Measurements from ENCODE around the gene MIOS. TPM values are rescaled to one million over a fixed set of nuclear protein-coding genes. Genes with fewer than 3 reads are reported as not detected.

The MIOS gene
- total RNA-seq, 1 donor from 2014 or later, result 25.3 TPM

DNA sequence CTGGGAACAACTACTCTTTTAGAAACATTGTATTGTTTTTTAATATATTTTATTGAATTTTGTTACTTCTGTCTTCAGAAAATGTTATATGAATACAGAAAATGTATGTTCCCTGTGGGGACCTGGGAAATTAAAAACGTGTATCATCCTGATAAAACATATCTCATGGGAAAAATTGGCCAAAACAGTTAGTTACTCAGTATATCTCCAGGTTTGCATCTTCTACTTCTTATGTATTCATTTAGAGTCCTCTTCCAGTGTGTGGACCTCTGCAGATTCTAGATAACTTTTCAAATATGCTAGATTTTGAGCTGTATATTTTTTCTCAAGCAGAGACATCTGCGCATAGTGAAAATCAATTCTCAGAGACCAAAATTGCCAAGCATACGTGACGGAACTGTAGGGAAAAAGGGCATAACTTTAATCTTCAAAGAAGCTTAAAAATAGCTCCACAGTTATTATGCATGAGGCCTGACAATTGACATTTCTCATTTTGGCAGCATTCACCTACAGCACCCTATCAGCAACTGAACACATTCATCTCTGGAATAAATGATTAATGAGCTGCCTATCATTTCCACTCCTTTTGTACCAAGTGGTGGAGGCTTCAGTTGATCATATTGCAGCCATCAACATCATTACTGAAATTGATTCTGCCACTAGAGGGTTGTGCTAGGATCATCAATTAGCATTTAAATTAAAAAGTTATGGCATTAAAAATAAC, 47.5 kb downstream of the MIOS start:
- intact Hi-C loops (cut with micrococcal nuclease), result no loop called here
- TF ChIP-seq, protein P1, sequence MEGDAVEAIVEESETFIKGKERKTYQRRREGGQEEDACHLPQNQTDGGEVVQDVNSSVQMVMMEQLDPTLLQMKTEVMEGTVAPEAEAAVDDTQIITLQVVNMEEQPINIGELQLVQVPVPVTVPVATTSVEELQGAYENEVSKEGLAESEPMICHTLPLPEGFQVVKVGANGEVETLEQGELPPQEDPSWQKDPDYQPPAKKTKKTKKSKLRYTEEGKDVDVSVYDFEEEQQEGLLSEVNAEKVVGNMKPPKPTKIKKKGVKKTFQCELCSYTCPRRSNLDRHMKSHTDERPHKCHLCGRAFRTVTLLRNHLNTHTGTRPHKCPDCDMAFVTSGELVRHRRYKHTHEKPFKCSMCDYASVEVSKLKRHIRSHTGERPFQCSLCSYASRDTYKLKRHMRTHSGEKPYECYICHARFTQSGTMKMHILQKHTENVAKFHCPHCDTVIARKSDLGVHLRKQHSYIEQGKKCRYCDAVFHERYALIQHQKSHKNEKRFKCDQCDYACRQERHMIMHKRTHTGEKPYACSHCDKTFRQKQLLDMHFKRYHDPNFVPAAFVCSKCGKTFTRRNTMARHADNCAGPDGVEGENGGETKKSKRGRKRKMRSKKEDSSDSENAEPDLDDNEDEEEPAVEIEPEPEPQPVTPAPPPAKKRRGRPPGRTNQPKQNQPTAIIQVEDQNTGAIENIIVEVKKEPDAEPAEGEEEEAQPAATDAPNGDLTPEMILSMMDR (IDR thresholded peaks at IDR 0.05; ENCODE audit: borderline replicate concordance), result no peak
- Histone ChIP-seq H3K4me1 (no peaks in the 10 kb centered on the region), H3K36me3 (no peaks in the 10 kb centered on the region), H3K27me3 (ENCODE audit: low read depth) (no peaks in the 10 kb centered on the region), H3K4me3 (no peak overlapping the region), H3K9me3 (replicated peaks) (no peaks in the 10 kb centered on the region), H3K27ac (replicated peaks) (no peak overlapping the region)
- DNase-seq, result no peak

DNA sequence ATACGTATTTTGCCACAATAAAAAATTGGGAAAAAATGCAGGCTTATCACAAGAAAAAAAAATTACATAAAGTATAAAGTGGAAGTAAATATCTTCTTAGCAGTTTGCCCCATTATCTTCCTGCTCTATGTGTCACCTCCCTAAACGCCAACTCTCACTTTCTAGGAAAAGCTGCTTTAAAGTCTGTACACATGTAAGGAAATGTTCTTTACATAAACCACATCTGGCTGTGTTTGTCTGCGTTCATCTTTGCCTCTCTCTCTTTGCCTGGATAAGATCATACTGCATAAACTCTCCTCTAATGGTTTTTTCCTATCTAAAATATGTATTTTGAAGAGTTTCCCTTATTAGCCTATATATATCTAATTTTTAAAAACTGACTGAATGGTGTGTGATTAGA, 50.9 kb downstream of the MIOS start:
- no peaks in the 10 kb centered on the region for H3K9me3 ChIP-seq (replicated peaks)
- intact Hi-C loops (cut with micrococcal nuclease), result no loop called here
- DNase-seq, result no peak
- no peak overlapping the region for H3K4me3 ChIP-seq
- TF ChIP-seq, protein P1 (IDR thresholded peaks at IDR 0.05; ENCODE audit: borderline replicate concordance), result no peak
- H3K4me1 ChIP-seq, result no peaks in the 10 kb centered on the region
- no peaks in the 10 kb centered on the region for H3K36me3 ChIP-seq
- H3K27me3 ChIP-seq (ENCODE audit: low read depth), result no peaks in the 10 kb centered on the region
- no peak overlapping the region for H3K27ac ChIP-seq (replicated peaks)

DNA sequence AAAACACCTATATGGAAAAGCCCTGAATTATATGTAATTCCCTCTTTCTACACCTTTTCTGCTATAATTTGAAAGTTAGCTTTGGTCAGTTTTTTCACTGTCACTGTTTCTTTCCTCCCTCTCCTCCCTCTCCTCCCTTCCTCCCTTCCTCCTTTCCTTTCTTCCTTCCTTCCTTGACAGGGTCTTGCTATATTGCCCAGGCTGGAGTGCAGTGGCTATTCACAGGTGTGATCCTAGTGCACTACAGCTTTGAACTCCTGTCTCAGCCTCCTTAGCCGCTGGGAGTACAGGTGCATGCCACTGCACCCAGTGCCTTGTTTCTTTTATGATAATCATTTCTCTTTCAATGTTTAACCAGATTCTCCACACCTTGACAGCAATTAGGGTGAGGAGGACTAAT, 51.7 kb downstream of the MIOS start:
- no peaks in the 10 kb centered on the region for H3K27me3 ChIP-seq (ENCODE audit: low read depth)
- H3K4me3 ChIP-seq, result no peak overlapping the region
- no peak for DNase-seq
- no peak overlapping the region for H3K27ac ChIP-seq (replicated peaks)
- H3K36me3 ChIP-seq, result no peaks in the 10 kb centered on the region
- H3K4me1 ChIP-seq, result no peaks in the 10 kb centered on the region
- intact Hi-C loops (cut with micrococcal nuclease), result no loop called here
- no peaks in the 10 kb centered on the region for H3K9me3 ChIP-seq (replicated peaks)
- TF ChIP-seq, protein P1 (IDR thresholded peaks at IDR 0.05; ENCODE audit: borderline replicate concordance), result no peak

DNA sequence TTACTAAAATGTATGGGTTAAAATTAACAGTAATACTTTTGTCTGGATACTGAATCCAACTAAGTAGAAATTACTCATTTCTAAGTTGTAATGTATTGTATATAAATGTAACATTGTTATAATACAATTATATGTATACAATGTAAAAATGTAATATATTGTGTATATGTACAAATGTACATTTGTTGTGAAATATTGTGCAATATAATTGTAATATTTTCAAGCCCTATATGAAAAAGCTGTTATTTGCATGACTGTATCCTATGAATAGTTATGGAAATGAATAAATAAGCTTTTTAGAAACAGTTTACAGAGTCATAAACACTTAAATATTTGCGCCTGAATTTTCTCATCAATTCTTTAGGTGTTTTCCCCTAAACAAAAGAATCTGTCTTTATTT, 53.6 kb downstream of the MIOS start:
- no peak overlapping the region for H3K27ac ChIP-seq (replicated peaks)
- DNase-seq, result no peak
- intact Hi-C loops (cut with micrococcal nuclease), result no loop called here
- TF ChIP-seq, protein P1 (IDR thresholded peaks at IDR 0.05; ENCODE audit: borderline replicate concordance), result no peak
- no peaks in the 10 kb centered on the region for H3K4me1 ChIP-seq
- H3K36me3 ChIP-seq, result no peaks in the 10 kb centered on the region
- H3K4me3 ChIP-seq, result no peak overlapping the region
- H3K27me3 ChIP-seq (ENCODE audit: low read depth), result no peaks in the 10 kb centered on the region
- H3K9me3 ChIP-seq (replicated peaks), result no peaks in the 10 kb centered on the region

GRCh38 chr7:7620644-7621210, 54.0 kb downstream of the MIOS start:
- H3K9me3 ChIP-seq (replicated peaks), result no peaks in the 10 kb centered on the region
- H3K4me1 ChIP-seq, result no peaks in the 10 kb centered on the region
- TF ChIP-seq, protein P1 (IDR thresholded peaks at IDR 0.05; ENCODE audit: borderline replicate concordance), result no peak
- H3K27ac ChIP-seq (replicated peaks), result no peak overlapping the region
- H3K27me3 ChIP-seq (ENCODE audit: low read depth), result no peaks in the 10 kb centered on the region
- no peak for DNase-seq
- H3K4me3 ChIP-seq, result no peak overlapping the region
- intact Hi-C loops (cut with micrococcal nuclease), result no loop called here
- no peaks in the 10 kb centered on the region for H3K36me3 ChIP-seq
